ENCODE measurements around the gene C9orf78. TPM values are rescaled to one million over a fixed set of nuclear protein-coding genes. Genes with fewer than 3 reads are reported as not detected.

The C9orf78 gene
- total RNA-seq, 1 experiment from 2014 or later = 37.5 TPM

DNA sequence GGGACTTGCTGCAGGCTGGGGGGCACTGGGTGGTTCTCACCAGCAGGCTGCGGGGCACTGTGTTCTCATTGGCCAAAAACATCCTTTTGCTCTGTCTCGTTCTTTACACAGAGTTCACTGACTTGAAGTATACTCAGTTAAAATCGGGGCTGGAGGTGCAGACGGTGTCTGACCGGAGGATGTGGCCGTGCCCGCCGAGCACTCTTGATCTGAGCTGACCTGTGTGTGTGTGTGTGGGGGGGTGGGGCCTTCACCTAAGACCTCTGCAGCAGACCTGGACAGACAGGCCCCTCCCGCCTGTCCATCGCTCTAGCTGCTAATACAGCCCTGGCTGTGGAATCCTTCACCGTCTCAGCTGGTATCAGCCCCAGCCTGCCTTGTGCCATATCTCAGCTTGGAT, 25.0 kb downstream of the C9orf78 start:
- no peaks in the 10 kb centered on the region for H3K23me2 ChIP-seq (ENCODE audit: insufficient read length, low read depth, low read length, poor library complexity, severe bottlenecking)
- H3T11ph ChIP-seq (ENCODE audit: low read length) = no peak overlapping the region
- no peak overlapping the region for H4K8ac ChIP-seq (replicated peaks; ENCODE audit: insufficient read length, low read depth, low read length)
- no peaks in the 10 kb centered on the region for H3K79me1 ChIP-seq (ENCODE audit: insufficient read depth, low read depth, low read length, poor library complexity, severe bottlenecking)
- H2BK20ac ChIP-seq (ENCODE audit: low read depth, low read length, poor library complexity, severe bottlenecking) = no peak overlapping the region
- no peak overlapping the region for H3K27ac ChIP-seq (ENCODE audit: insufficient read length, low read depth, low read length)
- TF ChIP-seq, protein P1, sequence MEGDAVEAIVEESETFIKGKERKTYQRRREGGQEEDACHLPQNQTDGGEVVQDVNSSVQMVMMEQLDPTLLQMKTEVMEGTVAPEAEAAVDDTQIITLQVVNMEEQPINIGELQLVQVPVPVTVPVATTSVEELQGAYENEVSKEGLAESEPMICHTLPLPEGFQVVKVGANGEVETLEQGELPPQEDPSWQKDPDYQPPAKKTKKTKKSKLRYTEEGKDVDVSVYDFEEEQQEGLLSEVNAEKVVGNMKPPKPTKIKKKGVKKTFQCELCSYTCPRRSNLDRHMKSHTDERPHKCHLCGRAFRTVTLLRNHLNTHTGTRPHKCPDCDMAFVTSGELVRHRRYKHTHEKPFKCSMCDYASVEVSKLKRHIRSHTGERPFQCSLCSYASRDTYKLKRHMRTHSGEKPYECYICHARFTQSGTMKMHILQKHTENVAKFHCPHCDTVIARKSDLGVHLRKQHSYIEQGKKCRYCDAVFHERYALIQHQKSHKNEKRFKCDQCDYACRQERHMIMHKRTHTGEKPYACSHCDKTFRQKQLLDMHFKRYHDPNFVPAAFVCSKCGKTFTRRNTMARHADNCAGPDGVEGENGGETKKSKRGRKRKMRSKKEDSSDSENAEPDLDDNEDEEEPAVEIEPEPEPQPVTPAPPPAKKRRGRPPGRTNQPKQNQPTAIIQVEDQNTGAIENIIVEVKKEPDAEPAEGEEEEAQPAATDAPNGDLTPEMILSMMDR (conservative IDR thresholded peaks at IDR 0.05) = no peak
- H2AK5ac ChIP-seq (ENCODE audit: insufficient read length, low read length) = no peak overlapping the region
- no peaks in the 10 kb centered on the region for H4K20me1 ChIP-seq (ENCODE audit: control insufficient read depth, insufficient read depth, insufficient read length)
- no peak overlapping the region for H4K5ac ChIP-seq (ENCODE audit: insufficient read length, low read depth, low read length)
- H3K4ac ChIP-seq (ENCODE audit: low read depth, low read length) = no peak overlapping the region
- no peak overlapping the region for H3K14ac ChIP-seq (ENCODE audit: insufficient read depth, low read length)
- no peak overlapping the region for H2BK15ac ChIP-seq (ENCODE audit: low read depth, low read length)
- H3K9me3 ChIP-seq (ENCODE audit: control insufficient read depth, low read depth, low read length) = no peaks in the 10 kb centered on the region
- H3K4me1 Mint-ChIP-seq = no peaks in the 10 kb centered on the region
- H4K91ac ChIP-seq (ENCODE audit: insufficient read length, low read depth, low read length) = no peak overlapping the region
- H3K27me3 ChIP-seq (ENCODE audit: insufficient read depth, low read length) = no peaks in the 10 kb centered on the region
- no peak overlapping the region for H3K56ac ChIP-seq (ENCODE audit: insufficient read length, low read depth, low read length)
- H3K36me3 Mint-ChIP-seq (ENCODE audit: insufficient read depth in 1 of 3, low read depth in 3 of 3) = peaks cover 22 to 84% (median 67%) of the 10 kb centered on the region in 3 experiments
- H3K27ac Mint-ChIP-seq = no peak overlapping the region
- H2BK5ac ChIP-seq (ENCODE audit: insufficient read length, low read length) = no peak overlapping the region
- no peaks in the 10 kb centered on the region; the same call in 1 of the 2 replicates for H3K27me3 Mint-ChIP-seq (ENCODE audit: low read depth)
- H3K4me3 Mint-ChIP-seq = no peak overlapping the region
- H3K9ac ChIP-seq (ENCODE audit: extremely low read depth, insufficient read length, low read length) = no peak overlapping the region
- H2BK120ac ChIP-seq (ENCODE audit: low read depth, low read length, poor library complexity, severe bottlenecking) = no peak overlapping the region
- H3K23ac ChIP-seq (ENCODE audit: insufficient read length, low read depth, low read length) = no peak overlapping the region
- H3K4me2 ChIP-seq (ENCODE audit: insufficient read depth, insufficient read length, low read length) = no peak overlapping the region
- H2BK12ac ChIP-seq (ENCODE audit: insufficient read length, low read depth, low read length) = no peak overlapping the region
- H3K9me3 Mint-ChIP-seq = no peaks in the 10 kb centered on the region
- H3K4me1 ChIP-seq (ENCODE audit: insufficient read depth, low read length) = no peaks in the 10 kb centered on the region
- no peak overlapping the region for H2AFZ ChIP-seq (ENCODE audit: low read length)
- no peak overlapping the region for H3K18ac ChIP-seq (ENCODE audit: insufficient read length, low read depth, low read length)
- WGBS (ENCODE audit: extremely low coverage, insufficient read length, low lambda C conversion rate) = no CpG with 5 or more reads among the region's 11 CpGs
- H3K79me2 ChIP-seq (ENCODE audit: insufficient read depth, low read length) = no peaks in the 10 kb centered on the region
- DNase-seq = no peak
